Hepatocyte (in vitro differentiated cells): ENCODE data around the gene NEURL2. TPM values are rescaled to one million over a fixed set of nuclear protein-coding genes. Genes with fewer than 3 reads are reported as not detected.

Source experiments
- DNase-seq: peaks from one replicate; pipeline ENCODE4 v3.0.0-alpha.2; 2016; ENCODE audit warnings: low spot score
- H2AFZ ChIP-seq: fragments of 200-600 bp; sonication (generic); 2 replicates; pipeline ENCODE4 v1.6.0; 2016; ENCODE audit warnings: antibody characterized with exemption, mild to moderate bottlenecking
- H3K27ac ChIP-seq: fragments of 200-600 bp; sonication (generic); 2 replicates; pipeline ENCODE4 v1.5.1; 2016; ENCODE audit warnings: mild to moderate bottlenecking
- H3K27me3 ChIP-seq: fragments of 200-600 bp; sonication (generic); 2 replicates; pipeline ENCODE4 v1.6.1; 2016
- H3K36me3 ChIP-seq: fragments of 200-600 bp; sonication (generic); replicated peaks from 2 replicates; pipeline ENCODE4 v1.5.1; 2016; ENCODE audit warnings: low read depth; ENCODE audit not compliant: insufficient read depth
- H3K4me1 ChIP-seq: fragments of 200-600 bp; sonication (generic); 2 replicates; pipeline ENCODE4 v1.5.1; 2016; ENCODE audit warnings: mild to moderate bottlenecking, moderate library complexity; ENCODE audit not compliant: insufficient read depth
- H3K4me2 ChIP-seq: fragments of 200-600 bp; sonication (generic); 2 replicates; pipeline ENCODE4 v1.6.0; 2016
- H3K4me3 ChIP-seq: fragments of 200-600 bp; sonication (generic); 2 replicates; pipeline ENCODE4 v1.5.1; 2016; ENCODE audit warnings: mild to moderate bottlenecking
- H3K79me2 ChIP-seq: fragments of 200-600 bp; sonication (generic); 2 replicates; pipeline ENCODE4 v1.6.0; 2017; ENCODE audit warnings: mild to moderate bottlenecking
- H3K9me2 ChIP-seq: fragments of 200-600 bp; sonication (generic); replicated peaks from 2 replicates; pipeline ENCODE4 v1.6.0; 2017; ENCODE audit warnings: mild to moderate bottlenecking; ENCODE audit not compliant: insufficient read depth
- H3K9me3 ChIP-seq: fragments of 200-600 bp; sonication (generic); 2 replicates; pipeline ENCODE4 v1.5.1; 2016; ENCODE audit warnings: low read depth, mild to moderate bottlenecking
- H4K20me1 ChIP-seq: fragments of 200-600 bp; sonication (generic); 2 replicates; pipeline ENCODE4 v1.6.0; 2016; ENCODE audit warnings: mild to moderate bottlenecking; ENCODE audit not compliant: insufficient read depth, poor library complexity, severe bottlenecking
- CTCF ChIP-seq: fragments of 200-600 bp; sonication (generic); IDR thresholded peaks from 2 replicates; pipeline ENCODE4 v1.5.1; 2016; ENCODE audit warnings: antibody characterized with exemption, mild to moderate bottlenecking; ENCODE audit not compliant: poor library complexity
- EZH2 ChIP-seq: fragments of 200-600 bp; sonication (generic); IDR thresholded peaks from 2 replicates; pipeline ENCODE4 v1.6.1; 2016; ENCODE audit warnings: antibody characterized with exemption, mild to moderate bottlenecking, borderline replicate concordance
- EZH2phosphoT487 ChIP-seq: fragments of 200-600 bp; sonication (generic); IDR thresholded peaks from one replicate; pipeline ENCODE4 v1.6.1; 2018; ENCODE audit warnings: antibody characterized with exemption, mild to moderate bottlenecking, low read depth, moderate library complexity; ENCODE audit not compliant: unreplicated experiment, severe bottlenecking
- WGBS: methylation state at CpG from one replicate; pipeline ENCODE4 v1.1.6; 2016; ENCODE audit warnings: low lambda C conversion rate; ENCODE audit errors: missing lambda C conversion rate; 5-methylcytosine and 5-hydroxymethylcytosine counted together
- polyA plus RNA-seq: library from polyadenylated mRNA; unstranded; fragments of >200 nt; fragmentation: Nextera tagmentation; extraction: Ambion mirVana; gene quantifications from 2 replicates; pipeline ENCODE4 v1.2.1, GENCODE V29; 2016
- total RNA-seq: library from RNA; depleted of rRNA; stranded (reverse); fragments of >200 nt; gene quantifications from 2 replicates; pipeline ENCODE4 v1.2.3, GENCODE V29; 2014

Gene NEURL2
- total and polyA plus RNA-seq, 2 experiments from 2014 or later: 11.7 to 12.8 TPM

DNA sequence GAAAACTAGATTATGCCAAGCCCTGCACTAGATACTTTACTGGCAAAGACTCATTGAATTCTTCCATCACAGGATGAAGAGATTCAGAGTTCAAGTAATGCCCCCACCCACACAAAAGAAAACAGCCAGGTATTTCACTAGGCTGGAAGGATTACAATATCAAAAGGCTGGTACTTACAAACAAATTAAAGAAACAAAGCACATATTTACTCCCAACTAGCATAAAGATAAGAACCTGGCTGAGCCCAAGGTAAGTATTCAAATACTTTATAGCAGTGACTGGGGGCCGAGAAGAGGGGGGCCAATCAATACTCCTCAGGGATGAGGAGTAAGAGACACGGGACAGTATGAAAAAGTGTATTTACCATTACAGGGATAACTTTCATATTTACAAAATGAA is 37.5 kb downstream of the NEURL2 start:
- WGBS: 79% methylated on average over 2 of the region's 2 CpGs

GRCh38 chr20:45852326-45852725 is 38.7 kb downstream of the NEURL2 start:
- Histone ChIP-seq H3K9me3 (no peaks in the 10 kb centered on the region), H2AFZ (no peak overlapping the region), H4K20me1 (no peaks in the 10 kb centered on the region), H3K4me2 (no peak overlapping the region), H3K36me3 (no peaks in the 10 kb centered on the region), H3K4me3 (no peak overlapping the region), H3K4me1 (peaks cover 10% of the 10 kb centered on the region), H3K27me3 (no peaks in the 10 kb centered on the region), H3K9me2 (no peaks in the 10 kb centered on the region), H3K79me2 (peaks cover 35% of the 10 kb centered on the region), H3K27ac (no peak overlapping the region)
- no peak for TF ChIP-seq EZH2phosphoT487
- no peak for DNase-seq
- 98% methylated on average over 6 of the region's 6 CpGs for WGBS

More for the DNA sequence above, 37.5 kb downstream of the NEURL2 start:
- DNase-seq: no peak
- Histone ChIP-seq H4K20me1 (no peaks in the 10 kb centered on the region), H3K9me2 (no peaks in the 10 kb centered on the region), H3K4me1 (peaks cover 16% of the 10 kb centered on the region), H3K9me3 (no peaks in the 10 kb centered on the region), H3K4me3 (no peak overlapping the region), H3K27ac (no peak overlapping the region), H2AFZ (no peak overlapping the region), H3K36me3 (no peaks in the 10 kb centered on the region), H3K79me2 (peaks cover 41% of the 10 kb centered on the region), H3K27me3 (no peaks in the 10 kb centered on the region), H3K4me2 (no peak overlapping the region)
- TF ChIP-seq CTCF: no peak
- no peak for TF ChIP-seq EZH2
- TF ChIP-seq EZH2phosphoT487: no peak

- H3K4me2 ChIP-seq: no peak overlapping the region
- DNase-seq: no peak
- H3K79me2 ChIP-seq: peaks cover 32% of the 10 kb centered on the region
- no peaks in the 10 kb centered on the region for H3K36me3 ChIP-seq
- no peaks in the 10 kb centered on the region for H3K27me3 ChIP-seq
- H3K9me3 ChIP-seq: no peaks in the 10 kb centered on the region
- H4K20me1 ChIP-seq: no peaks in the 10 kb centered on the region
- no peaks in the 10 kb centered on the region for H3K9me2 ChIP-seq
- H3K27ac ChIP-seq: peak overlapping the region; percentile 17
- H3K4me1 ChIP-seq: peaks cover 9% of the 10 kb centered on the region
- TF ChIP-seq CTCF (no peak), EZH2 (no peak), EZH2phosphoT487 (no peak)
- no peak overlapping the region for H2AFZ ChIP-seq
- H3K4me3 ChIP-seq: no peak overlapping the region
Measured at GRCh38 chr20:45851501-45851900, 39.5 kb downstream of the NEURL2 start.

DNA sequence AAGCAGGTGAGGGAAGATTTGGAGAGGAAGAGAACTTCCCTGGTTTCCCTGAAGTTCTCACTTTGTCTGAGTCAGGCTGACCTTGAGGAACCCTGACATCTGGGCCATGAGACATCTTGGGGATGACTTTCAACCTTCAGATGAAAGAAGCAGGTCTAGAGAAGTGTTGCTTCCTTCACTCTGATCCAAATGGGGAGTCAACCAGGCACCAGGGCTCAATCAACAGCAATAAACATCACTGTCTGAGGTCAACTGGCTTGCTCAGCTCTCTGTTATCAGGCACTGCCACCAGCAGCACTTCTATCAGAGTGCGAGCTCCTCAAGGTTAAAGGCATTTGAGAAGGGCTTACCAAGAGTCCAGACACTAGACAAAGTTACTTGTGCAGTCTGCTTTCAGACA is 40.1 kb downstream of the NEURL2 start:
- Histone ChIP-seq H3K27me3 (no peaks in the 10 kb centered on the region), H3K4me3 (no peak overlapping the region), H4K20me1 (no peaks in the 10 kb centered on the region), H3K9me2 (no peaks in the 10 kb centered on the region), H3K4me1 (peaks cover 4% of the 10 kb centered on the region), H3K27ac (peak overlapping the region; percentile 20), H2AFZ (no peak overlapping the region), H3K79me2 (peaks cover 26% of the 10 kb centered on the region), H3K9me3 (no peaks in the 10 kb centered on the region), H3K36me3 (no peaks in the 10 kb centered on the region), H3K4me2 (no peak overlapping the region)
- WGBS: 46% methylated on average over 1 of the region's 1 CpG
- no peak for DNase-seq
- TF ChIP-seq EZH2phosphoT487 (no peak), EZH2 (no peak), CTCF (no peak)
